Stomach (tissue), 4 donors: Measurements from ENCODE around the gene PFDN4.

Experiments
- EP300 ChIP-seq: sonication (generic); formaldehyde crosslinking; IDR thresholded peaks from one replicate; pipeline ENCODE4 v1.6.1; 2017; ENCODE audit warnings: antibody characterized with exemption
- POLR2A ChIP-seq, 4 donors: fragments of 450-650 bp; IDR thresholded peaks; one replicate each; pipeline ENCODE4 v1.6.1; 2016; ENCODE audit warnings: antibody characterized with exemption in 4 of 4, control low read depth in 2 of 4, mild to moderate bottlenecking in 1 of 4, moderate library complexity in 1 of 4
- POLR2AphosphoS5 ChIP-seq, 3 donors: sonication (generic); formaldehyde crosslinking; IDR thresholded peaks; one replicate each; pipeline ENCODE4 v1.6.1; 2016; ENCODE audit warnings: antibody characterized with exemption in 3 of 3
- TF ChIP-seq, protein P1 (sequence below), 7 experiments: fragments of 450-650 bp in 4 of 7; fragments of 200-600 bp in 3 of 7; sonication (generic) in 3 of 7; IDR thresholded peaks; one replicate each; pipeline ENCODE4 v1.5.1; 2016 to 2019; ENCODE audit warnings: antibody characterized with exemption in 7 of 7, control low read depth in 2 of 7, mild to moderate bottlenecking in 1 of 7

DNA sequence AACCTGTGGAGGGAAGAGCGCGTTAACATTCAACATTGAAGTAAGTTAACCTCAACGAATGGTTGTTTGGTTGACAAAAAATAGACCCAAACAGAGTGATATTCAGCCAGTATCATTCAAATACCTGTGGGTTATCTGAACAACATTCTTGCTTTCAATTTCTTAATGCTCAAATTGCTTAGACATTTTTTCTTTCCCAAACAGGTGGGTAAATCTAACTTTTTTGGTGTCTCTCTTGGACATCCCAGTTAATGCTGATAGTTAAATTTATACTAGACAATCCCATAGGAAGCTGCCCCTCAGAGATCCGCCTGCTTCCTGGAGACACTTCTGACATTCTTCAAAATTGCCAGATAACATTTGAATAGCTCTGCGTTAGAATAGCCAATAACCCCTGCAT is 14.1 kb upstream of the PFDN4 start:
- TF ChIP-seq EP300, result no peak
- TF ChIP-seq, protein P1, sequence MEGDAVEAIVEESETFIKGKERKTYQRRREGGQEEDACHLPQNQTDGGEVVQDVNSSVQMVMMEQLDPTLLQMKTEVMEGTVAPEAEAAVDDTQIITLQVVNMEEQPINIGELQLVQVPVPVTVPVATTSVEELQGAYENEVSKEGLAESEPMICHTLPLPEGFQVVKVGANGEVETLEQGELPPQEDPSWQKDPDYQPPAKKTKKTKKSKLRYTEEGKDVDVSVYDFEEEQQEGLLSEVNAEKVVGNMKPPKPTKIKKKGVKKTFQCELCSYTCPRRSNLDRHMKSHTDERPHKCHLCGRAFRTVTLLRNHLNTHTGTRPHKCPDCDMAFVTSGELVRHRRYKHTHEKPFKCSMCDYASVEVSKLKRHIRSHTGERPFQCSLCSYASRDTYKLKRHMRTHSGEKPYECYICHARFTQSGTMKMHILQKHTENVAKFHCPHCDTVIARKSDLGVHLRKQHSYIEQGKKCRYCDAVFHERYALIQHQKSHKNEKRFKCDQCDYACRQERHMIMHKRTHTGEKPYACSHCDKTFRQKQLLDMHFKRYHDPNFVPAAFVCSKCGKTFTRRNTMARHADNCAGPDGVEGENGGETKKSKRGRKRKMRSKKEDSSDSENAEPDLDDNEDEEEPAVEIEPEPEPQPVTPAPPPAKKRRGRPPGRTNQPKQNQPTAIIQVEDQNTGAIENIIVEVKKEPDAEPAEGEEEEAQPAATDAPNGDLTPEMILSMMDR (IDR thresholded peaks at IDR 0.05), result no peak
- no peak for TF ChIP-seq POLR2A (IDR thresholded peaks at IDR 0.05)
- TF ChIP-seq POLR2AphosphoS5 (IDR thresholded peaks at IDR 0.05), result no peak
